GM19463 (cell line): ENCODE data around the gene CHEK2.
"Not testable (repeated sequence)": the region's sequence is repeated elsewhere in the genome, so short reads cannot be mapped to it uniquely, and the experiment has no call there.

Experiments
- ATAC-seq: cut with Tn5 transposase; IDR thresholded peaks from one replicate; pipeline ENCODE4 v1.9.1; 2021; ENCODE audit warnings: mild to moderate bottlenecking, moderate library complexity; ENCODE audit not compliant: unreplicated experiment

CHEK2 gene

DNA sequence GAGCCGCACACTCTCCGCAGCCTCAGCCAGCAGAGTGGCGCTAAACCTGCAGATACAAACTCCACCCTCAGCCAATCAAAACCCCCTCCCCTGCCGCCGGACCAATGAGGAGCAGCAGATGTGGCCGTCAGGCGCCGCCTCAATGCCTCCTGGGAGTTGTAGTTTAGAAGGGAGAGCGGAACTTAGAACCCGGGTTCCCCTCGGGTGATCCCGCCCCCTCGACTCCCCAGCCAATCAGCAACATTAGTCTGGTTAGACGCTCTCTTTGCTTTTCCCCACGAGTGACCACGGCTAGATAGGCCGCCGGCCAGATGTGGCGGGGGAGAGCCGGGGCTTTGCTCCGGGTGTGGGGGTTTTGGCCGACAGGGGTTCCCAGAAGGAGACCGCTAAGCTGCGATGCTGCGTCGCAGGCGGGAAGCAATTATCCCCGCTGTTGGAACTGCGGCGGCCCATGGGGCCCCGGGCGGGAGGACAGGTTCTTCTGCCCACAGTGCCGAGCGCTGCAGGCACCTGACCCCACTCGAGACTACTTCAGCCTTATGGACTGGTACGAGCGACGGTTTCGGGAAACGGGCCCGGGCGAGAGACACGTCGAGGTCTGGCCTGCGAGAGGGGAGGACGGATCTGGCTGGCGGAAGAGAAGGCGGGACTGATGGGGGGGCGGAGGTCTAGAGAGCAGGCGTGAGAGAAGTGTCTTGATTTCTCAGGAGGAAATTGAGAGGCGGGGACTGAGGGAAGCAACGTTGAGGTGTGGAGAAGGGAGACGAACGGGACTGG, at the start of gene CHEK2, which contains the start of gene HSCB:
CHEK2 (minus strand) TSS at position 36 of the 777 bp plus-strand sequence. CDS start 7,099 bp downstream, outside the sequence.
HSCB (plus strand) TSS at position 255 of the 777 bp plus-strand sequence; CDS start at position 312, 57 bp downstream.
- peak; percentile 92 for ATAC-seq

DNA sequence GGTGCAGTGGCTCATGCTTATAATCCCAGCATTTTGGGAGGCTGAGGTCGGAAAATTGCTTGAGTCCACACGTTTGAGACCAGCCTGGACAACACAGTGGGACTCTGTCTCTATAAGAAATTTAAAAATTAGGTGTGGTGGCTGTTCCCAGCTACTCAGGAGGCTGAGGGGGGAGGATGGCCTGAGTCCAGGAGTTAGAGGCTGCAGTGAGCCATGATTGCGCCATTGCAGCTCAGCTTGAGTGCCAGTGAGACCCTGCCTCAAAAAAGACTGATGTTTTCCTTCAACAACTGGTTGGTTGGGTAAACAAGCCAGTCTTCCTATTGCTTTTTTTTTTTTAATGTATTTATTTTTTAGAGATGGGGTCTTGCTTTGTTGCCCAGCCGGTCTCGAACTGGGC, 49.5 kb upstream of the CHEK2 start:
- no peak for ATAC-seq

DNA sequence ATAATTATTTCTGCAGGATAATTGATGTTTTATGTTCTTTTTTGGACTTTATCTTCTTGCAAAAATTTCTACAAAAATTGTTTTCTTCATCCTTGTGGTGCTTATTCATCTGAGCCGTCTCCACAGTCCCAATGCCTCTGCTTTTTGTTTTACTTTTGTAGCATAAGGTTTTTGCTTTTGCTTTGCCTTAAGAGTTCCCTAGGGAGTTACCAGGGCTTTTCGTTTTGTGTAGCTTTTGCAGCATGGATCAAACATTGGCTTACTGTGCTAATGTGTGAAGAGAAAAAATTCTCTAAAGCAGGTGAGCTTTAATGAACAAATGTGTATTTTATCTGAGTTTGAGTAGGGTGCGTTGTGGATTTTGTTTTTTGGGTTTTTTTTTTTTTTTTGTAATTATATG, 47.0 kb upstream of the CHEK2 start:
- no peak for ATAC-seq

DNA sequence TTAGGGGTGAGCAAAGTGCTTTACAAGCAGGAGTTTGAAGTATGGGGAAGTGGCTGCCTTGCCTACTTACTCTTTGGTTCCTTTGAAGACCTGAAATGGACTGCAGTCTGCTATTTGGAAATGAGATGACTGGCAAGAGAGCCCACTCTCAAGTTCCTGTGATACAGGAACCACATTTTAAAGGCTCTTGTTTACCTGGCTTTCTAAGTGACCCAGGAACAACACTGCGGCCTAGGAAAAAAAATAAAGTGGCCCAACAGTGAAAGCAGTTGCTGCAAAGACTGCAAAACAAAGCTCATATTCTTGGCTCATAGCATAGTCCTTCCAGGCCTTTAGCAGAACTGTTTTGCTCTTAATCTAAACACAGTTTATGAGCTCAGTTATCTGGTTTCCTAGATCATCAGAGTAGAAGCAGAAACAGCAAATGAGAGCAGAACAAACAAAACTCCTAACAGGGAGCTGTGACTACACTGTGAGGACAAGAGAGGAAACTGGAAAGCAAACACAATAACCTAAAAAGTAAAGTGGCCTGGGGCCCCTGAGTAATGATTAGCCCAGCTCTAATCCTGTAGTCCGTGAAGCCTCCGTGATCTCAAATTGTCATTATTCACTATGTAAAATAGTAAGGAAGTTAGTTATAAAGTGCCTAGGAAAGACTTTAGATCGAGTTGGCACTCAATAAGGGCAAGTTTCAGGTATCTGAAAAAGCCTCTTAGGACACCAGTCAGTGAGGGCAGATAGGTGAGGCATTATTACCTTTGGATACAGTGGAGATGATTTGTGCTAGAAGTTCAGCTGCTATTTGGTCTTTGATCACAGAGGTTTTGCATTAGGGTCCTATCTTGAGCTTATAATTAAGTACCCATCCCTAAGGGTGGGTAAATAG, 42.4 kb upstream of the CHEK2 start:
- ATAC-seq, result no peak

DNA sequence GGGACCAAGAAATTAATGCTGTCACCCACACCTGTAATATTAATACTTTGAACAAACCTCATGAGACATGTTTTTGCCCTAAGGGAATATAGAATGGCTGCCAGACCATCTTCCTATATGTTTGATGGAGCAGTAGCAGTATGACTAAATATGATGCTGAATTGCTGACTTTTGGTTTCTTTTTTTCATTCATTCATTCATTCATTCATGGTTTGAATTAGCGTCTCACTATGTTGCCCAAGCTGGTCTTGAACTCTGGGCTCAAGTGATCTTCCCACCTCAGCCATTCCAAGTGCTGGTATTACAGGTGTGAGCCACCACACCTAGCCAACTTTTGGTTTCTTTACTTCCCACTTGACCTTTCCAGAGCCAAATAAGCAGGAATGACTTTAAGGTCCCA, 38.7 kb upstream of the CHEK2 start:
- no peak for ATAC-seq

DNA sequence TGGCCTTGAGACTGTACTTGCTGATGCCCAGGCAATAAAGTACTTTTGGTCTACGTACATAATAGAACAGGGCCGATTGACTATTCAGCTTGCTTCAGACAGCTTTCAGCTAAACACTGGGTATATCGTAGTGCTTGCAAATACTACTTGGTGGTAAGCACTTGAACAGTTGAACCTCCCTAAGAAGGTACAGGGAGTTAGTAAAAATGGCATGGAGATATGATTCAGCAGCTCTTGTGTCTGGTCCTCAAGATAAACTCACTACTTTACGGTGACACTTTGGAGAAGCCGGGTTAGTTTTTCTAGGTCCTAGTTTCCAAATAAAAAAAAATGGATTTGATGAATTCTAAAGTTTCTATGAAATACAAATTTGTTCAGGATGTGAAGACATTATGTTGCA, 38.2 kb upstream of the CHEK2 start:
- no peak for ATAC-seq

DNA sequence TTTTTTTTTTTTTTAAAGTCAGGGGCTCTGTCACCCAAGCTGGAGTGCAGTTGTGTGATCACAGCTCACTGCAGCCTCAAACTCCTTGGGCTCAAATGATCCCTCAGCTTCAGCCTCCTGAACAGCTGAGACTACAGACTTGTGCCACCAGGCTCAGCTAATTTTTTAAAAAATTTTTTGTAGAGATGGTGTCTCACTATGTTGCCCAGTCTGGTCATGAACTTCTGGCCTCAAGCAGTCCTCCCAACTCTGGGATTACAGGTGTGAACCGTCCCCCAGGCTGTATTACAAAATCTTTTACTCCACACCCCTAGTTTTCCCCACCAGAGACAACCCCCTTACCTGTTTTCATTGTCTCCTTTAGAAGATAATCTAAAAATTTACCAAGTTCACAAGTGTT, 32.8 kb upstream of the CHEK2 start:
- ATAC-seq, result no peak

DNA sequence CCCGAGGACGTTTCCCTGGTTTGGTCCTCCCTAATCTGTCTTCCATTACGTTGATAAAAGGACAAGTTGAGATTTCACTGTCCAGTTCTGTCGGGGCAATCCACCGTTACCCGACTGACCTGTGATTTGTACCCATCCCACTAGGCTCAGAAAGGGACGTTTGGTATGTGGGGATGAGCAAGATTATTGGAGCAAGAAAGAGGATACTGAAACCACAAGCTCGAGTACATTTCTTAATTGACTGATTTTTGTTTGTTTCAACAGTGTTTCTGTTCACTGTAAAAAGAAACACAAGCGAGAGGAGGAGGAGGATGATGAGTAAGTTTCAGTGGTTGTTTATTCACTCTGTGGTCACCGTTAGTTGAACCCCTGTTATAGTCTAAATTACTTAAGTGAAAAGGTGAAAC, 31.8 kb upstream of the CHEK2 start:
- no peak for ATAC-seq

DNA sequence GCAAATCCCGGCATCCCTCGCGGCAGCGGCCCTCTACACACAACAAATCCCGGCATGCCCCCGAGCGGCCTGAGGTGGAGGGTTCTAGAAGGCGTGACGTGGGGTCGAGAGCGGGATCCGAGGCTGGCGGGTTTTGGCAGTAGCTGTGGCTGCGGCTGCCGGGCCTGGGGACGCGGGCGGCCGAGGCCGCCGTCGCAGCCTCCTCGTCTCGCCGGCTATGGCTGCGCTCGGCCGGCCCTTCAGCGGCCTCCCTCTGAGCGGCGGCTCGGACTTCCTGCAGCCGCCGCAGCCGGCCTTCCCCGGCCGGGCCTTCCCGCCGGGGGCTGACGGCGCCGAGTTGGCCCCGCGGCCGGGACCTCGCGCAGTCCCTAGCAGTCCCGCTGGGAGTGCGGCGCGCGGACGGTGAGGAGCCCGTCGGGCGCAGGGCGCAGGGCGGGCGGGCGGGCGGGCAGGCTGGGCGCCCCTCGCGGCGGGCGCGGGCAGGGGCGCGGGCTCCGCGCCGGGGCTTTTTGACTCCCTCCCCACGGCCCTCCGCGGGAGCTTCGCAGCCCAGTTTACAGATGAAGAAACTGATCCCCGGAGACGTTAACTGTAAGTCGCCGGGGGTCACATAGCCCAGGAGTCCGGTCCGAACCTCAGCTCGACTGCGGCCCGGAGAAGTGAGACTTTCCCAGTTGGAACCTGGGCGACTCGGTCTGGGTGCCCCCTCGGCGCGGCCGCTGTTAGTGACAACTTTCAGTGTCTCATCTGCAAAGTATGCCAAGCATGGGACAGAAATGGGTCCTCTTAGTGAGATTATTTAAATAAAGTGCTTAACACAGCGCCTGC, 31.2 kb upstream of the CHEK2 start, which contains the start of gene CCDC117:
CCDC117 (plus strand) TSS at position 63 of the 828 bp plus-strand sequence; CDS start at position 218, 155 bp downstream.
- peak; percentile 86 for ATAC-seq

DNA sequence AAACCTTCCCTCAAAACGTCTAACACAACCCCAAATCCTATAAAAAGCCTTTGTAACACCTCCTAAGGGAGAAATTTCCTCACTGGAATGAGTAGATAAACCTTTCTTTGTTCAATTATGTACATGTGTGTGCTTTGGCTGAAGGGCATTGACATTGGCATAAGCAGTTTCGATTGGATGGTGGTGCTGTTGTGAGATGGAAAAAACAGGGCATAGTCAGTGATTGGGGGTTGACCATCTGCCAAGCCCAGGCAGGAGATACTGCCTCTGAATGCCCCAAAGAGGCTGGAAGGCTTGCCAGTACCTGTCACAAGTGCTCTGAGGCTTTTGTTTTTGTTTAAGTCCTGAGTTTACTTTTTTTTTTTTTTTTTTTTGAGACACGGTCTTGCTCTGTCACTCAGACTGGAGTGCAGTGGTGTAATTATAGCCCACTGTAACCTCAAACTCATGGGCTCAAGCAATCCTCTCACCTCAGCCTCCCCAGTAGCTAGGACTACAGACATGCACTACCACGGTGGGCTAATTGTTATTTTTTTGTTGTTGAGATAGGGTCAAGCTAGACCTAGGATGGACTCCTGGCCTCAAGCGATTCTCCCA, 29.7 kb upstream of the CHEK2 start:
- no peak for ATAC-seq

DNA sequence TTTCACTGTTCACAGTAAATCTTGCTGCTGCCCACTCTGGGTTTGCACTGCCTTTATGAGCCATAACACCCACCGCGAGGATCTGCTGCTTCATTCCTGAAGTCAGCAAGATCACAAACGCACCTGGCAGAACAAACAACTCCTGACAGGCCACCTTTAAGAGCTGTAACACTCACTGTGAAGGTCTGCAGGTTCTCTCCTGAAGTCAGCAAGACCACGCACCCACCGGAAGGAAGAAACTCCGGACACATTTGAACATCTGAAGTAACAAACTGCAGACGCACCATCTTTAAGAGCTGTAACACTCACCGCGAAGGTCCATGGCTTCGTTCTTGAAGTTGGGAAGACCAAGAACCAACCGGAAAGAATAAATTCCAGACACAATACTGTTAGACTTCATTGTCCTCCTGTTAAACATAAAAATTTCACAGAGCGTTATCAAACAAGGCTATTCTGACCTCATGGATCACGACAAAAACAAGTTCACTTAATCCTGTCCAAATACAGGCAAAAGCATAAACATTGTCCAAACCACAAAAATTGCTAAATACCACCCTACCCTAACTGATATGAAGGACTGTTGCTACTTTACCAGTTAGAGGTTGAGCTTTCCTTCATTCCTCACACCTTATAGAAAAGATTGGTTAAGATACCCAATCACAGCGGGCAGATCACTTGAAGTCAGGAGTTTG, 27.9 kb upstream of the CHEK2 start:
- ATAC-seq, result no peak

DNA sequence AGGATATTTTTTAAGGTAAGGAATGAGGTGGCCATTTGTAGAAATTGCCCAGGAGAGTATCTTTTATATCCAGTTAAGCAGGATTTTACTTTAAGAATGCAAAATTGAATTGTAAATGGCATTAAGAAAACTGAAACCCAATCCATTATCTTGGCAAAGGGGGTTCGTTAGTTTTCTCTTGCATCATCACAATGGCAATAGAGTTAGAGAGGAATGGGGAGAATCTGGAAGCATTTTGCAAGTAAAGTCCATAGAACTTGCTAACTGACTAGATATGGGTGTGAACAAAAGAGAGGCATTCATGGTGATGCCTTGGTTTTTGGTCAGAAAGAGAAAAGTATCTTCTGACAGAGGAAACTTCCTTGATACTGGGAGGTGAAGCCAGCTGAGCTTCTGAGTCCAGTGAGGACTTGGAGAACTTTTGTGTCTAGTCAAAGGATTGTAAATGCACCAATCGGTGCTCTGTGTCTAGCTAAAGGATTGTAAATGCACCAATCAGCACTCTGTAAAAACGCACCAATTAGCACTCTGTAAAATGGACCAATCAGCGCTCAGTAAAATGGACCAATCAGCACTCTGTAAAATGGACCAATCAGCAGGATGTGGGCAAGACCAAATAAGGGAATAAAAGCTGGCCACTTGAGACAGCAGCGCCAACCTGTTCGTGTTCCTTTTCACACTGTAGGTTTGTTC, 27.2 kb upstream of the CHEK2 start:
- no peak for ATAC-seq

DNA sequence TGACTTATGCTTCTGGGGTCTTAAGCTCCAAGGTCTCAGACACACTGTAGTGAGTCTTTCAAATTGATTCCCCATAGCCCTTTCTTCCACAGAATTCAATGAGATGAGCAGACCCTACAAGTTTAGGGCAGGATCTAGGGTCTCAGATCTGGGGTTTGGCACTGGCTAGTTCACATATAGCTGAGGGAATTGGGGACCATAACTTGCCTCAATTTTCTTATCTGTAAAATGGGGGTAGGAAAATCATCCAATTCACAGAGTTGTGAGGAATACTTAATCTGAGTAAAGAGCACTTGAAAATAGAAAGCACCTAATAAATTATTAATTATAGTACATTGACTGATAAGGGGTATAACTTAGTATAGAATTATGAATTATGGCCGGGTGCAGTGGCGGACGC, 25.0 kb upstream of the CHEK2 start:
- ATAC-seq, result no peak

DNA sequence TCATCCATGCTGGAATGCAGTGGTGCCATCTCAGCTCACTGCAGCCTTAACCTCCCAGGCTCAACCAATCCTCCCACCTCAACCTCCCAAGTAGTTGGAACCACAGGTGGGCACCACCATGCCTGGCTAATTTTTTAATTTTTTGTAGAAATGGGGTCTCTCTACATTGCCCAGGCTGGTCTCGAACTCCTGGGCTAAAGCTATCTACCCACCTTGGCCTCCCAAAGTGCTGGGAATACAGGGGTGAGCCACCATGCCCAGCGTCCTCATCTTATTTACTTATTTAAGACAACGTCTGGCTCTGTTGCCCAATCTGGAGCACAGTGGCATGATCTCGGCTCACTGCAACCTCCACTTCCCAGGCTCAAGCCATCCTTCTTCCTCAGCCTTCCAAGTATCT, 20.4 kb upstream of the CHEK2 start:
- ATAC-seq, result not testable (repeated sequence)

DNA sequence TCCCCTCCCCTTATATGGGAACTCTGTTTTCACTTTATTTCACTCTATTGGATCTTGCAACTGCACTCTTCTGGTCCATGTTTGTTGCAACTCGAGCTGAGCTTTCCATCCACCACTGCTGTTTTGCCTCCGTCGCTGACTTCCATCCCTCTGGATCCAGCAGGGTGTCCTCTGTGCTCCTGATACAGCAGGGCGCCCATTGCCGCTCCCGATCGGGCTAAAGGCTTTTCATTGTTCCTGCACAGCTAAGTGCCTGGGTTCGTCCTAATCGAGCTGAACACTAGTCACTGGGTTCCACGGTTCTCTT, 19.8 kb upstream of the CHEK2 start:
- ATAC-seq, result no peak

DNA sequence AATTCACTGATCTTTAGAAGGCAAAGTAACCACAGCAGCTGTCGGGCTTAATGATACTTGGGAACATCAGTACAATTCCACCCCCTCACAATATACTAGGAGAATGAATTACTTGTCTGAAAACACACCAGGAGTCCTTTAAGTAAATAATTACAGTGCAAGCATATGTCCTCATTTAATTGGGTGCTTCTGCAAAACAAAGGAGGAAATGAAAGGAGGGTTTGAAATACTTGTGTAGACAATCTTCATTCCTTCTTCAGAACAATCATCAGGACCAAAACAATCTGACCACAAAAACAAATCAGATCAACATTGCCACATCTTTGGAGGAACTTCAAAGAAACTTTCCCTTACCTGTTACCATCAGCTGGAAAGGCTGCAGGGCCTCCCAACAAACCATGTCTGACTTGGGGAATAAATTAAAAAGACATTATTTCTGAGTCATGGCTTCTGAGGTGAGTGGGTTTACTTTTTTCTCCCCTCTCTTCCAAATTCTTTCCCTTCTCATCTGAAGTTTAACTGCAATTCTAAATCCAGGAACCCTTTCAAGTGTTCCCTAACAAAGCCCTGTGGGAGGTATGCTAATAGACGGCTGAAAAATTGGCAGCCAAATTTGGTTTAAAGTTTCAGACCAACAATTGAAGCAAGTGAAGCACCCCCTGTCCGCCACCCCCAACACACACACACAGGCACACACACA, 18.4 kb upstream of the CHEK2 start:
- ATAC-seq, result no peak

DNA sequence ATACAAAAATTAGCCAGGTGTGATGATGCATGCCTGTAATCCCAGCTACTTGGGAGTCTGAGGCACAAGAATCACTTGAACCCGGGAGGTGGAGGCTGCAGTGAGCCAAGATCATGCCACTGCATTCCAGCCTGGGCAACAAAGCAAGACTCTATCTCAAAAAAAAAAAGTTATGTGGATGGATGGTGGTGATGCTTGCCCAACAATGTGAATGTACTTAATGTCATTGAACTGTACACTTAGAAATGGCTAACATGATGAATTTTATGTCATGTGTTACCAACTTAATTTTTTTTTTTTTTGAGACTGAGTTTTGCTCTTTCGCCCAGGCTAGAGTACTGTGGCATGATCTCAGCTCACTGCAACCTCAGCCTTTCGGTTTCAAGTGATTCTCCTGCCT, 12.9 kb upstream of the CHEK2 start:
- ATAC-seq, result not testable (repeated sequence)

DNA sequence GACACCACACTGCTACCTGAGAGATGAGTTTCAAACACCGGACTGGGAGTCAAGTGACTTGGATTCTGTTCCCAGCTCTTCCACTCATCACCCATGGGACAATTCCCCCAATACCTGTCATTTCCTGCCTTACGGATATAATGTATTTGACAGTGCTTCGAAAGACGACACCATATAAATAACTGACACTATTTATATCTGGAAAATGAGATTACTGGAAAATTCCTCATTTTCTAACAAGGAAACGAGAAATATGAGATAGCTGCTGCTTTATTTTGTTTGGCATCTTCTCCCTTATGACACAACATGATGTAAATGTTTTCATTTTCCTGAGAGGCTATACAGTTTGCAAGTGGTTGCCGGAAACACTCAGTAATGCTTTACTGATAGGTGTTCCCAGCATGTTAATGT, 8.9 kb upstream of the CHEK2 start:
- no peak for ATAC-seq

DNA sequence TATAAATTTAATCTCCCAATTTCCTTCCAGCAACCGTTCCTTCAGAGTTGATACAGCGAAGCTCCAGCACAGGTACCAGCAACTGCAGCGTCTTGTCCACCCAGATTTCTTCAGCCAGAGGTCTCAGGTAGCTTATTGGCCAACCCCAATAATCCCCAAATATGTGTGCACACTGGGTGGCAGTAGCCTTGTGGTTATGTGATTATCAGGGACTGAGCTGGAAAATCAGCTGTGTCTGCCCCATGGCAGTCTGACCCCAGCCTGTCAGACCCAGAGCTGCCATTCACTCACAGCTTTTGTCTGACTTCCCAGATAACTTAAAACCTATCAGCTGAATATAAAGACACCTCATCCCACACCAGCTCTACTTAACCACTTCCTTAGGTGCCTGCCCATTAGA, 2.2 kb upstream of the CHEK2 start:
- ATAC-seq, result no peak
